GM12891 (cell line): ENCODE results near the gene PTPRG.

Experiments
- DNase-seq: peaks from one replicate; pipeline ENCODE4 v3.0.0; 2011; ENCODE audit warnings: low spot score; ENCODE audit not compliant: insufficient read length
- FAIRE-seq: peaks from 2 replicates; lab custom pipeline; 2011; peaks lifted over from hg19 to GRCh38; lab: Jason Lieb, UNC
- PAX5 ChIP-seq: IDR thresholded peaks from 2 replicates; pipeline ENCODE4 v1.6.1; 2011; ENCODE audit warnings: low read length, moderate library complexity, mild to moderate bottlenecking; ENCODE audit not compliant: insufficient read depth, severe bottlenecking
- POLR2A ChIP-seq: IDR thresholded peaks from 2 replicates; pipeline ENCODE4 v1.6.1; 2011; ENCODE audit warnings: low read depth, low read length, control low read depth
- POLR2AphosphoS5 ChIP-seq: IDR thresholded peaks from 2 replicates; pipeline ENCODE4 v1.6.1; 2011; ENCODE audit warnings: low read depth, low read length, control low read depth
- POU2F2 ChIP-seq: IDR thresholded peaks from 2 replicates; pipeline ENCODE4 v1.6.1; 2011; ENCODE audit warnings: low read depth, mild to moderate bottlenecking, control low read depth, low read length, moderate library complexity
- SPI1 ChIP-seq: IDR thresholded peaks from 2 replicates; pipeline ENCODE4 v1.6.1; 2011; ENCODE audit warnings: low read depth, low read length, control low read depth
- TAF1 ChIP-seq: IDR thresholded peaks from 2 replicates; pipeline ENCODE4 v1.6.1; 2011; ENCODE audit warnings: low read depth, low read length, control low read depth

PTPRG gene

DNA sequence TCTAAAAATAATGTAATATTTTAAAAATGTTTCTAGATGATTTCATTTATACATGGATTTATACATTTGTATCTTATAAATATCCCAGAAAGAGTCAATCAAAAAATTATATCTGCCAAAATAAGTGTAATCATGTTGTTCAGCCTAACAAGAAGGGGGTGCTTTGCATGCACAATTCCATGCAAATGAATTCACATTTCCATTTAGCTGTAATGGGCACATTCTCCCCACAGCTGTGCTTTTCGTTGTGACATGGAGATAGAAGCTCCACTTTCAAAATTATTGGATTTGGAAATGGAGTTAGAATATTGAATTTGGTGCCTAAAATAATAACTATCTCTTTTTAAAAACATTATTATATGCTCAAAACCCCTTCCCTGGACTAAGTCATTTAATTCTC, 270.6 kb downstream of the PTPRG start:
- DNase-seq = no peak
- no peak for FAIRE-seq
- TF ChIP-seq POU2F2 = no peak
- no peak for TF ChIP-seq POLR2A
- TF ChIP-seq TAF1 = no peak
- TF ChIP-seq POLR2AphosphoS5 = no peak
- no peak for TF ChIP-seq PAX5
- TF ChIP-seq SPI1 = no peak

DNA sequence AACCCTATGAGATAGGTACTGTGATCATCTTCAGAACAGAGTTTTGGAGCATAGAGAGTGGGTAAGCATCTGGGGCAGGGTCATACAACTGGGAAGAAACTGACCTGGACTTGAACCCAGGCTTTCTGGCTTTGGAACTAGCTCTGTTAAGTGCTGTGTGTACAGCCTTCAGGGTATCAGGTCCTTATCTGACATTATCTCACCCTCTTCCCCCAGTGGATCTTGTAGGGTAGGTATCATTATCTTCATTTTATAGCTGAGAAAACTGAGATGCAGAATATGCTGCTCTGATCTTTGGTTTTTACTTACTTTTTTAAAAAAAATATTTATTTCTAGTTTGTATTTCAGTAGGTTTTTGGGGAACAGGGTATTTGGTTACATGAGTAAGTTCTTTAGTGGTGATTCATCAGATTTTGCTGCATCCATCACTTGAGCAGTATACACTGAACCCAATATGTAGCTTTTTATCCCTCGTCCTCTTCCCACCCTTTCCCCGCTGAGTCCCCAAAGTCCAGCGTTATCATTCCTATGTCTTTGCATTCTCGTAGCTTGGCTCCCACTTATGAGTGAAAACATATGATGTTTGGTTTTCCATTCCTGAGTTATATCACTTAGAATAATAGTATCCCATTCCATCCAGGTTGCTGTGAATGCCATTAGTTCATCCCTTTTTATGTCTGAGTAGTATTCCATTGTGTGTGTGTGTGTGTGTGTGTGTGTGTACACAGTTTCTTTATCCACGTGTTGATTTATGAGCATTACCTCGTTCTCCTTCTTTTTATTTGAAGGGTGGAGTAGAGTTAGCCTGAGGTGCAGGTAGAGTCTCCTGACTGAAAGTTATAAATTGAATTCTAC, 271.2 kb downstream of the PTPRG start:
- DNase-seq (no peak), FAIRE-seq (no peak)
- TF ChIP-seq SPI1 (no peak), POU2F2 (no peak), POLR2A (no peak), POLR2AphosphoS5 (no peak), TAF1 (no peak), PAX5 (no peak)

GRCh38 chr3:61839256-61839655, 277.9 kb downstream of the PTPRG start:
- TF ChIP-seq POLR2AphosphoS5 (no peak), TAF1 (no peak), PAX5 (no peak), SPI1 (no peak), POLR2A (no peak), POU2F2 (no peak)
- FAIRE-seq = no peak
- DNase-seq = no peak

GRCh38 chr3:61841111-61841845, 279.9 kb downstream of the PTPRG start:
- FAIRE-seq (no peak), DNase-seq (no peak)
- TF ChIP-seq POLR2AphosphoS5 = no peak
- TF ChIP-seq TAF1 = no peak
- no peak for TF ChIP-seq PAX5
- no peak for TF ChIP-seq POLR2A
- no peak for TF ChIP-seq SPI1
- no peak for TF ChIP-seq POU2F2

GRCh38 chr3:61841988-61842387, 280.6 kb downstream of the PTPRG start:
- FAIRE-seq = no peak
- DNase-seq = no peak
- no peak for TF ChIP-seq POLR2A
- no peak for TF ChIP-seq TAF1
- no peak for TF ChIP-seq PAX5
- no peak for TF ChIP-seq POLR2AphosphoS5
- TF ChIP-seq SPI1 = no peak
- no peak for TF ChIP-seq POU2F2

DNA sequence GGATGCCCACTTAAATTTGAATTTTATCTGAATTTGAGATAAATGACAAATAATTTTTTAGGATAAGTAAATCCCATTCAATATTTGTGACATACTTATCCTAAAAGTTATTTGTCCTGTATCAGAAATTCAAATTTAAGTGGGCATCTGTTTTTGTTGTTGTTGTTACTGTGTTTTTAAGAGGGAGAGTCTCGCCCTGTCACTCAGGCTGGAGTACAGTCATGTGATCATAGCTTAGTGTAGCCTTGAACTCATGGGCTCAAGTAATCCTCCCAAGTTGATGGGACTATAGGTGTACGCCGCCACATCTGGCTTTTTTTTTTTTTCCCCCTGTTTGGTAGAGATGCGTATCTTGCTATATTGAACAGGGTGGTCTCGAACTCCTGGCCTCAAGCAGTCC, 283.0 kb downstream of the PTPRG start:
- no peak for TF ChIP-seq TAF1
- no peak for TF ChIP-seq POLR2A
- TF ChIP-seq POU2F2 = no peak
- no peak for TF ChIP-seq POLR2AphosphoS5
- TF ChIP-seq PAX5 = no peak
- no peak for TF ChIP-seq SPI1

DNA sequence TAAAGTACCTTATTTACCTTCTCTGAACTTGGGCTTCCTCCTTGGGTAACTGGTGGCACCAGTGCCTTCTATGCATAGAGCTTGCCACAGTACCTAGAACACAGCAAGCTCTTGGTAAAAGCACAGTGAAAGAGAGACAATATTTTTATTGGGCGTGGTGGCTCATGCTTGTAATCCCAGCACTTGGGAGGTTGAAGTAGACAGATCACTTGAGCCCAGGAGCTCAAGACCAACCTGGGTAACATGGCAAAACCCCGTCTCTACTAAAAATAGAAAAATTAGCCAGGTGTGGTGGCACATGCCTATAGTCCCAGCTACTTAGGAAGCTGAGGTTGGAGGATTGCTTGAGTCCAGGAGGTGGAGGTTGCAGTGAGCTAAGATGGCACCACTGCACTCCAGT, 285.1 kb downstream of the PTPRG start:
- no peak for DNase-seq
- FAIRE-seq = no peak
- TF ChIP-seq SPI1 (no peak), POU2F2 (no peak), PAX5 (no peak), TAF1 (no peak), POLR2AphosphoS5 (no peak), POLR2A (no peak)

More for the DNA sequence above, 283.0 kb downstream of the PTPRG start:
- DNase-seq (no peak), FAIRE-seq (no peak)

- TF ChIP-seq POLR2AphosphoS5 (no peak), PAX5 (no peak), POLR2A (no peak), SPI1 (no peak), POU2F2 (no peak), TAF1 (no peak)
- DNase-seq (no peak), FAIRE-seq (no peak)
These were observed 286.6 kb downstream of the PTPRG start for GRCh38 chr3:61847784-61848462.

GRCh38 chr3:61848885-61849284, 287.5 kb downstream of the PTPRG start:
- DNase-seq (no peak), FAIRE-seq (no peak)
- TF ChIP-seq TAF1 (no peak), POU2F2 (no peak), POLR2AphosphoS5 (no peak), POLR2A (no peak)
